Panc1 (cell line): Measurements from ENCODE around the gene BTRC. TPM values are rescaled to one million over a fixed set of nuclear protein-coding genes. Genes with fewer than 3 reads are reported as not detected.

Experiments
- ATAC-seq: fragments of 200-7000 bp; cut with Tn5 transposase; 2 replicates; pipeline ENCODE4 v1.9.1; 2020; ENCODE audit warnings: mild to moderate bottlenecking, moderate library complexity
- BruUV-seq: library from RNA; stranded (reverse); fragments of 400-500 nt; replicated peaks from 2 replicates; lab custom pipeline; 2021; lab: Mats Ljungman, UMichigan
- CTCF ChIA-PET: fragments of 300-600 bp; sonication (Branson Sonifier 250); formaldehyde crosslinking; loops from one replicate; lab custom pipeline; 2022; ENCODE audit warnings: antibody characterized with exemption; lab: Charles Lee
- POLR2A ChIA-PET: fragments of 300-600 bp; sonication (Branson Sonifier 250); formaldehyde crosslinking; loops from one replicate; lab custom pipeline; 2022; ENCODE audit warnings: antibody characterized with exemption; lab: Charles Lee
- DNase-seq: peaks from one replicate; pipeline ENCODE4 v3.0.0-alpha.2; 2010; ENCODE audit warnings: low read depth, low spot score
- H3K27ac ChIP-seq: 2 replicates; pipeline ENCODE4 v1.5.1; 2011; ENCODE audit warnings: mild to moderate bottlenecking, low read length, inconsistent platforms
- H3K27me3 ChIP-seq: fragments of 200-500 bp; sonication (Bioruptor generic); 2 replicates; pipeline ENCODE4 v1.6.0; 2014; ENCODE audit warnings: low read length, inconsistent platforms; ENCODE audit not compliant: control insufficient read depth, insufficient read depth
- H3K36me3 ChIP-seq: fragments of 200-500 bp; sonication (Bioruptor generic); 2 replicates; pipeline ENCODE4 v1.5.1; 2014; ENCODE audit warnings: inconsistent platforms, mild to moderate bottlenecking, low read length, moderate library complexity; ENCODE audit not compliant: control insufficient read depth, insufficient read depth
- H3K4me1 ChIP-seq: 2 replicates; pipeline ENCODE4 v1.5.1; 2011; ENCODE audit warnings: inconsistent platforms, mild to moderate bottlenecking, low read length, moderate library complexity; ENCODE audit not compliant: control insufficient read depth, insufficient read depth
- H3K4me3 ChIP-seq, 2 experiments: 2 replicates each; pipeline ENCODE4 v1.5.1; 2011 to 2012; ENCODE audit warnings: low read depth in 2 of 2, low read length in 2 of 2, mild to moderate bottlenecking in 2 of 2, inconsistent platforms in 1 of 2, moderate library complexity in 1 of 2
- H3K9me3 ChIP-seq: fragments of 200-500 bp; sonication (Bioruptor generic); 2 replicates; pipeline ENCODE4 v1.5.1; 2014; ENCODE audit warnings: low read depth, mild to moderate bottlenecking, inconsistent platforms, low read length, moderate library complexity; ENCODE audit not compliant: control insufficient read depth, insufficient read depth
- POLR2AphosphoS5 ChIP-seq: IDR thresholded peaks from 2 replicates; pipeline ENCODE4 v1.6.1; 2012; ENCODE audit warnings: mild to moderate bottlenecking, low read depth, low read length, moderate library complexity
- REST ChIP-seq, 2 experiments: IDR thresholded peaks; 2 replicates each; pipeline ENCODE4 v1.6.1; 2011 to 2012; ENCODE audit warnings: low read depth in 2 of 2, control low read depth in 1 of 2, low read length in 1 of 2, mild to moderate bottlenecking in 1 of 2, moderate library complexity in 1 of 2; ENCODE audit not compliant: insufficient read depth in 1 of 2
- SIN3A ChIP-seq: IDR thresholded peaks from 2 replicates; pipeline ENCODE4 v1.6.1; 2012; ENCODE audit warnings: low read depth, mild to moderate bottlenecking, low read length, moderate library complexity, borderline replicate concordance; ENCODE audit not compliant: insufficient read depth
- TCF7L2 ChIP-seq: IDR thresholded peaks from 2 replicates; pipeline ENCODE4 v1.6.1; 2011; ENCODE audit warnings: mild to moderate bottlenecking, low read depth, low read length, inconsistent platforms
- in situ Hi-C: cut with HindIII; loops from 2 replicates; pipeline ENCODE4 v1.10.0; 2016; ENCODE audit warnings: low sequenced_read_pairs, low pct_unique_long_range_greater_than_20kb
- intact Hi-C: fragments of 100-400 bp; cut with micrococcal nuclease; formaldehyde crosslinking; loops from one replicate; pipeline ENCODE4 v1.10.0; 2022; ENCODE audit not compliant: unreplicated experiment
- total RNA-seq: library from RNA; stranded (reverse); gene quantifications from one replicate; pipeline ENCODE4 v1.2.1, GENCODE V29; 2021; ENCODE audit not compliant: unreplicated experiment
- TF ChIP-seq, protein P1 (sequence below): fragments of 450-650 bp; IDR thresholded peaks from 2 replicates; pipeline ENCODE4 v1.5.1; 2017; ENCODE audit warnings: mild to moderate bottlenecking

The BTRC gene
- total RNA-seq, 1 experiment from 2014 or later, result 22.1 TPM

GRCh38 chr10:101559596-101560297 lies 205.8 kb downstream of the BTRC start:
- in situ Hi-C loops (no loop called here), intact Hi-C loops (no loop called here)
- Histone ChIP-seq H3K36me3 (no peaks in the 10 kb centered on the region), H3K4me1 (no peaks in the 10 kb centered on the region), H3K4me3 (no peak overlapping the region), H3K27ac (no peak overlapping the region), H3K27me3 (no peaks in the 10 kb centered on the region), H3K9me3 (no peaks in the 10 kb centered on the region)
- BruUV-seq, result no TSS peak
- TF ChIP-seq POLR2AphosphoS5, result no peak
- TF ChIP-seq, protein P1, sequence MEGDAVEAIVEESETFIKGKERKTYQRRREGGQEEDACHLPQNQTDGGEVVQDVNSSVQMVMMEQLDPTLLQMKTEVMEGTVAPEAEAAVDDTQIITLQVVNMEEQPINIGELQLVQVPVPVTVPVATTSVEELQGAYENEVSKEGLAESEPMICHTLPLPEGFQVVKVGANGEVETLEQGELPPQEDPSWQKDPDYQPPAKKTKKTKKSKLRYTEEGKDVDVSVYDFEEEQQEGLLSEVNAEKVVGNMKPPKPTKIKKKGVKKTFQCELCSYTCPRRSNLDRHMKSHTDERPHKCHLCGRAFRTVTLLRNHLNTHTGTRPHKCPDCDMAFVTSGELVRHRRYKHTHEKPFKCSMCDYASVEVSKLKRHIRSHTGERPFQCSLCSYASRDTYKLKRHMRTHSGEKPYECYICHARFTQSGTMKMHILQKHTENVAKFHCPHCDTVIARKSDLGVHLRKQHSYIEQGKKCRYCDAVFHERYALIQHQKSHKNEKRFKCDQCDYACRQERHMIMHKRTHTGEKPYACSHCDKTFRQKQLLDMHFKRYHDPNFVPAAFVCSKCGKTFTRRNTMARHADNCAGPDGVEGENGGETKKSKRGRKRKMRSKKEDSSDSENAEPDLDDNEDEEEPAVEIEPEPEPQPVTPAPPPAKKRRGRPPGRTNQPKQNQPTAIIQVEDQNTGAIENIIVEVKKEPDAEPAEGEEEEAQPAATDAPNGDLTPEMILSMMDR, result no peak
- TF ChIP-seq SIN3A, result no peak
- TF ChIP-seq REST (IDR thresholded peaks at IDR 0.05; ENCODE audit: insufficient read depth in 1 of 2, low read depth in 2 of 2, low read length in 1 of 2), result no peak
- no peak for TF ChIP-seq TCF7L2
- no peak for DNase-seq
- ChIA-PET POLR2A (interaction anchor here (0.5 to 0.6 kb wide), 2 partner anchors 22 to 244 kb away, joined by 4 to 8 read pairs; no protein-coding TSS in a partner anchor), CTCF (no interaction called here)
- ATAC-seq, result no peak

- TF ChIP-seq TCF7L2, result no peak
- TF ChIP-seq POLR2AphosphoS5, result no peak
- ChIA-PET CTCF (interaction anchor here (0.6 kb wide), 1 partner anchor 16 kb away, joined by 7 read pairs; no protein-coding TSS in a partner anchor), POLR2A (interaction anchor here (0.5 to 0.6 kb wide), 2 partner anchors 21 to 245 kb away, joined by 4 to 8 read pairs; no protein-coding TSS in a partner anchor)
- DNase-seq, result no peak
- Histone ChIP-seq H3K4me1 (no peaks in the 10 kb centered on the region), H3K36me3 (no peaks in the 10 kb centered on the region), H3K4me3 (no peak overlapping the region), H3K27me3 (no peaks in the 10 kb centered on the region), H3K27ac (no peak overlapping the region), H3K9me3 (no peaks in the 10 kb centered on the region)
- BruUV-seq, result no TSS peak
- in situ Hi-C loops, result no loop called here
- intact Hi-C loops, result no loop called here
- ATAC-seq, result peak; percentile 37; the same call in 1 of the 2 replicates
These were observed 206.5 kb downstream of the BTRC start for GRCh38 chr10:101560298-101561067.
